H1 (cell line): ENCODE measurements around the gene ADGRV1. TPM values are rescaled to one million over a fixed set of nuclear protein-coding genes. Genes with fewer than 3 reads are reported as not detected.
A peak's percentile ranks its signal among the peaks of the same experiment; 100 is the strongest.

ENCODE experiments used
- CTCF ChIA-PET: fragments of 300-600 bp; sonication (Branson Sonifier 250); formaldehyde crosslinking; loops from one replicate; lab custom pipeline; 2021; ENCODE audit not compliant: partially characterized antibody; lab: Charles Lee
- POLR2A ChIA-PET: fragments of 300-600 bp; sonication (Branson Sonifier 250); formaldehyde crosslinking; loops from one replicate; lab custom pipeline; 2021; ENCODE audit warnings: inconsistent platforms; ENCODE audit not compliant: partially characterized antibody; lab: Charles Lee
- DNase-seq, 2 experiments: peaks; one replicate each; pipeline versions ENCODE4 v3.0.0 to v3.0.0-alpha.2; 2010 to 2022; ENCODE audit warnings: low spot score in 2 of 2, low read depth in 1 of 2, mixed read lengths in 1 of 2
- FAIRE-seq: peaks from 2 replicates; lab custom pipeline; 2011; peaks lifted over from hg19 to GRCh38; lab: Jason Lieb, UNC
- H2AFZ ChIP-seq: 2 replicates; pipeline ENCODE4 v1.8.1; 2012; ENCODE audit warnings: low read length, inconsistent platforms
- H2AK5ac ChIP-seq: 2 replicates; pipeline ENCODE4 v1.6.1; 2013; ENCODE audit warnings: low read depth, low read length
- H2BK120ac ChIP-seq: replicated peaks from 2 replicates; pipeline ENCODE3; 2013; ENCODE audit warnings: low read depth, low read length, inconsistent platforms
- H2BK12ac ChIP-seq: 2 replicates; pipeline ENCODE4 v1.6.1; 2013; ENCODE audit warnings: low read depth, low read length
- H2BK15ac ChIP-seq: 2 replicates; pipeline ENCODE4 v1.6.1; 2013; ENCODE audit warnings: low read length
- H2BK20ac ChIP-seq: 2 replicates; pipeline ENCODE4 v1.6.1; 2013; ENCODE audit warnings: low read length
- H2BK5ac ChIP-seq: 2 replicates; pipeline ENCODE4 v1.6.1; 2013; ENCODE audit warnings: low read depth, low read length
- H3K14ac ChIP-seq: 2 replicates; pipeline ENCODE4 v1.6.1; 2013; ENCODE audit warnings: inconsistent platforms; ENCODE audit not compliant: insufficient read length
- H3K18ac ChIP-seq: 2 replicates; pipeline ENCODE4 v1.6.1; 2013; ENCODE audit warnings: low read length; ENCODE audit errors: extremely low read depth
- H3K23ac ChIP-seq: 2 replicates; pipeline ENCODE4 v1.6.1; 2013; ENCODE audit warnings: inconsistent platforms; ENCODE audit not compliant: insufficient read length
- H3K23me2 ChIP-seq: 2 replicates; pipeline ENCODE4 v1.6.1; 2013; ENCODE audit warnings: low read depth, low read length
- H3K27ac ChIP-seq: 2 replicates; pipeline ENCODE4 v1.6.1; 2011; ENCODE audit warnings: low read depth, low read length, inconsistent platforms
- H3K27me3 ChIP-seq, 4 experiments: replicated peaks in 1 of 4; 1 replicate in 1 of 4; 2 replicates in 3 of 4; pipeline versions ENCODE4 v1.6.1 to v1.8.1; 2011 to 2013; ENCODE audit warnings: low read length in 3 of 4, mild to moderate bottlenecking in 3 of 4, inconsistent platforms in 2 of 4, mixed read lengths in 2 of 4, moderate library complexity in 1 of 4; ENCODE audit not compliant: control insufficient read depth in 3 of 4, insufficient read depth in 3 of 4; ENCODE audit errors: extremely low read depth in 1 of 4
- H3K36me3 ChIP-seq, 4 experiments: 2 replicates each; pipeline versions ENCODE4 v1.6.1 to v1.8.1; 2011 to 2013; ENCODE audit warnings: mild to moderate bottlenecking in 4 of 4, low read length in 3 of 4, moderate library complexity in 2 of 4, control low read depth in 1 of 4, inconsistent platforms in 1 of 4; ENCODE audit not compliant: insufficient read depth in 4 of 4, control insufficient read depth in 2 of 4
- H3K4ac ChIP-seq: replicated peaks from 2 replicates; pipeline ENCODE3; 2013; ENCODE audit warnings: low read length, low read depth, mixed read lengths, inconsistent platforms; ENCODE audit not compliant: insufficient read length
- H3K4me1 ChIP-seq, 4 experiments: replicated peaks in 1 of 4; 1 replicate in 1 of 4; 2 replicates in 3 of 4; pipeline versions ENCODE4 v1.6.1 to v1.8.1; 2011 to 2013; ENCODE audit warnings: low read length in 3 of 4, inconsistent platforms in 2 of 4, mixed read lengths in 1 of 4; ENCODE audit not compliant: insufficient read depth in 4 of 4, control insufficient read depth in 3 of 4
- H3K4me2 ChIP-seq, 2 experiments: 2 replicates each; pipeline versions ENCODE4 v1.6.1 to v1.8.1; 2011 to 2013; ENCODE audit warnings: low read depth in 2 of 2, low read length in 2 of 2, control low read depth in 1 of 2, inconsistent platforms in 1 of 2, mild to moderate bottlenecking in 1 of 2; ENCODE audit not compliant: insufficient read depth in 1 of 2
- H3K4me3 ChIP-seq, 4 experiments: fragments of 200-600, 300-600 bp in 1 of 4; sonication (generic), shearing (Covaris generic), sonication (Bioruptor Twin) in 1 of 4; 2 replicates each; pipeline versions ENCODE4 v1.5.1 to v1.8.1; 2011 to 2016; ENCODE audit warnings: low read length in 4 of 4, low read depth in 3 of 4, control low read depth in 2 of 4, inconsistent platforms in 2 of 4, mild to moderate bottlenecking in 2 of 4, mixed read lengths in 1 of 4, moderate library complexity in 1 of 4; ENCODE audit not compliant: insufficient read depth in 2 of 4; ENCODE audit errors: extremely low read depth in 1 of 4
- H3K56ac ChIP-seq: replicated peaks from 2 replicates; pipeline ENCODE3; 2013; ENCODE audit warnings: low read depth, mild to moderate bottlenecking, mixed read lengths, low read length, inconsistent platforms; ENCODE audit not compliant: insufficient read length
- H3K79me1 ChIP-seq: 2 replicates; pipeline ENCODE4 v1.6.1; 2013; ENCODE audit warnings: low read depth, low read length, control low read depth
- H3K79me2 ChIP-seq, 2 experiments: 2 replicates each; pipeline versions ENCODE4 v1.6.1 to v1.8.1; 2012 to 2013; ENCODE audit warnings: low read length in 2 of 2, mild to moderate bottlenecking in 2 of 2, inconsistent platforms in 1 of 2; ENCODE audit not compliant: insufficient read depth in 2 of 2, control insufficient read depth in 1 of 2
- H3K9ac ChIP-seq, 4 experiments: replicated peaks in 1 of 4; 1 replicate in 1 of 4; 2 replicates in 3 of 4; pipeline versions ENCODE4 v1.6.1 to v1.8.1; 2011 to 2013; ENCODE audit warnings: low read depth in 3 of 4, low read length in 3 of 4, control low read depth in 2 of 4, mild to moderate bottlenecking in 2 of 4, moderate library complexity in 2 of 4, inconsistent platforms in 1 of 4; ENCODE audit errors: extremely low read depth in 1 of 4
- H3K9me3 ChIP-seq, 2 experiments: 2 replicates each; pipeline versions ENCODE4 v1.6.1 to v1.8.1; 2012 to 2013; ENCODE audit warnings: mild to moderate bottlenecking in 2 of 2, moderate library complexity in 2 of 2, control low read depth in 1 of 2, inconsistent platforms in 1 of 2, low read depth in 1 of 2, low read length in 1 of 2, mixed read lengths in 1 of 2; ENCODE audit not compliant: insufficient read depth in 2 of 2
- H4K20me1 ChIP-seq, 2 experiments: replicated peaks in 1 of 2; 2 replicates each; pipeline versions ENCODE3 to v1.8.1; 2011 to 2013; ENCODE audit warnings: inconsistent platforms in 2 of 2, low read length in 2 of 2, mild to moderate bottlenecking in 1 of 2; ENCODE audit not compliant: insufficient read depth in 2 of 2, control insufficient read depth in 1 of 2
- H4K5ac ChIP-seq: 2 replicates; pipeline ENCODE4 v1.6.1; 2013; ENCODE audit warnings: low read length, low read depth, mixed read lengths, inconsistent platforms; ENCODE audit not compliant: insufficient read length
- H4K8ac ChIP-seq: 2 replicates; pipeline ENCODE4 v1.8.0; 2013; ENCODE audit warnings: mild to moderate bottlenecking, moderate library complexity, low read length, inconsistent platforms; ENCODE audit not compliant: insufficient read depth; ENCODE audit errors: extremely low read depth
- H4K91ac ChIP-seq: replicated peaks from 2 replicates; pipeline ENCODE3; 2013; ENCODE audit warnings: low read length, mixed read lengths, inconsistent platforms; ENCODE audit not compliant: insufficient read length
- CEBPB ChIP-seq: IDR thresholded peaks from 2 replicates; pipeline ENCODE4 v1.6.1; 2012; ENCODE audit warnings: low read depth, low read length
- GTF2F1 ChIP-seq: IDR thresholded peaks from 2 replicates; pipeline ENCODE4 v1.6.1; 2012; ENCODE audit warnings: low read depth, low read length, improper control_type of control experiment, borderline replicate concordance
- JUN ChIP-seq: IDR thresholded peaks from 2 replicates; pipeline ENCODE4 v1.6.1; 2011; ENCODE audit warnings: low read depth, mild to moderate bottlenecking, improper control_type of control experiment, low read length
- KDM4A ChIP-seq: IDR thresholded peaks from one replicate; pipeline ENCODE4 v1.7.1; 2012; ENCODE audit warnings: low read depth, mild to moderate bottlenecking, moderate library complexity, low read length, inconsistent platforms; ENCODE audit not compliant: severe bottlenecking
- POLR2AphosphoS5 ChIP-seq: IDR thresholded peaks from 2 replicates; pipeline ENCODE4 v1.6.1; 2011; ENCODE audit warnings: low read depth, low read length
- RBBP5 ChIP-seq: IDR thresholded peaks from 2 replicates; pipeline ENCODE4 v1.7.1; 2012; ENCODE audit warnings: low read depth, mild to moderate bottlenecking, inconsistent platforms, low read length, moderate library complexity, borderline replicate concordance
- SIRT6 ChIP-seq: IDR thresholded peaks from one replicate; pipeline ENCODE4 v1.7.1; 2012; ENCODE audit warnings: low read length, inconsistent platforms
- SP2 ChIP-seq: IDR thresholded peaks from 2 replicates; pipeline ENCODE4 v1.6.1; 2012; ENCODE audit warnings: mild to moderate bottlenecking, low read length, inconsistent platforms
- SUZ12 ChIP-seq: fragments of 200-600 bp; sonication (generic); IDR thresholded peaks from 2 replicates; pipeline ENCODE4 v1.6.1; 2012; ENCODE audit warnings: mild to moderate bottlenecking, inconsistent platforms, low read length, moderate library complexity, mixed read lengths
- WGBS, 2 experiments: shearing (Covaris generic) in 1 of 2; methylation state at CpG; one replicate each; pipeline versions ENCODE4 v1.1.6 to v1.1.7; 2013 to 2015; ENCODE audit warnings: low lambda C conversion rate in 2 of 2, mixed read lengths in 2 of 2, inconsistent platforms in 1 of 2, low coverage in 1 of 2, missing lambda C conversion rate in 1 of 2; ENCODE audit not compliant: insufficient replicate concordance in 2 of 2, insufficient coverage in 1 of 2, insufficient read length in 1 of 2; ENCODE audit errors: extremely low coverage in 1 of 2, missing lambda C conversion rate in 1 of 2; 5-methylcytosine and 5-hydroxymethylcytosine counted together
- polyA plus RNA-seq, 7 experiments: library from polyadenylated mRNA; depleted of rRNA in 3 of 7; stranded (reverse) in 5 of 7; unstranded in 2 of 7; fragments of >200 nt in 5 of 7; fragments of 200-250 nt in 2 of 7; gene quantifications; 1 replicate in 5 of 7; 2 replicates in 1 of 7; 4 replicates in 1 of 7; pipeline versions ENCODE4 v1.2.1 to v1.2.3, GENCODE V29; 2011 to 2013; ENCODE audit warnings: missing spikeins in 2 of 7, mixed read lengths in 2 of 7
- total RNA-seq: library from RNA; stranded (reverse); fragmentation: NEBNext Ultra II Directional; extraction: Animal tissue kit (Norgen Biotek cat#: 25700); gene quantifications from 2 replicates; pipeline ENCODE4 v1.2.1, GENCODE V29; 2021
- TF ChIP-seq, protein P1 (sequence below): IDR thresholded peaks from 2 replicates; pipeline ENCODE4 v1.6.1; 2012; ENCODE audit warnings: inconsistent platforms
- TF ChIP-seq, protein P2 (sequence below): IDR thresholded peaks from 2 replicates; pipeline ENCODE4 v1.6.1; 2011; ENCODE audit warnings: low read length, improper control_type of control experiment

The ADGRV1 gene
- total and polyA plus RNA-seq, 2 of the 8 experiments (the other 6 are each of a cell fraction or from before 2014, with no cell fraction given) = 53.1 to 62.2 TPM

DNA sequence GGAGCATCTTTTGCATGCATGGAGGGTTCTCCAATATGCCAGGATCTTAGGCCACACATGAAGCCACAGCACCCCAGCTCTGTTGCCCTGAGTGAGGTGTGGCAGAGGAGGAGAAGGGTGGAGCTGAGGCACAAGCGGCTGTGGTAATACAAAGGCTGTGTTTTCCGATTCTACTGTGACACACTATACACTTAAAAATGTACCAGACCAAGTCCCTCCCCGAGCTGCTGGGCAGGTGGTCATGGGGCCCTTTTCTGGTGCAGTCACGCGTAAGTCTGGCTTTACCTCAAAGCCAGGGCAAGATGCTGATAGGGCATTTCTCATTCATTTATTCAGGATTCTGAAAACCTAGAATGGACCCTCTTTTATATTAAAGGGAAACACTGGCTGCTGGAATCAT lies 3.7 kb downstream of the ADGRV1 start:
- Histone ChIP-seq H3K4me2 (peak overlapping the region; percentile 60 to 98), H3K4me3 (peak overlapping the region in 1 of 4 experiments; percentile 96; a peak in 2 of 8 replicates), H2AK5ac (no peak overlapping the region), H3K9ac (no peak overlapping the region), H2BK20ac (no peak overlapping the region), H2BK120ac (no peak overlapping the region), H3K4me1 (peaks cover 0 to 24% (median 12%) of the 10 kb centered on the region in 4 experiments; a peak in 6 of 7 replicates), H2BK15ac (no peak overlapping the region), H3K23me2 (peaks cover 5% of the 10 kb centered on the region; the same call in 1 of the 2 replicates), H3K27me3 (no peaks in the 10 kb centered on the region), H3K18ac (peak overlapping the region; percentile 17; the same call in 1 of the 2 replicates), H3K4ac (no peak overlapping the region), H2BK12ac (no peak overlapping the region; the same call in 1 of the 2 replicates), H3K56ac (no peak overlapping the region), H4K8ac (no peak overlapping the region), H4K20me1 (peaks cover 0 to 2% of the 10 kb centered on the region in 2 experiments), H3K9me3 (no peaks in the 10 kb centered on the region), H2AFZ (no peak overlapping the region), H3K79me2 (peaks cover 0 to 80% of the 10 kb centered on the region in 2 experiments; a peak in 3 of 4 replicates), H4K5ac (peak overlapping the region; percentile 51), H3K79me1 (no peaks in the 10 kb centered on the region), H4K91ac (peak overlapping the region; percentile 41), H3K14ac (no peak overlapping the region), H3K23ac (no peak overlapping the region), H3K36me3 (no peaks in the 10 kb centered on the region), H2BK5ac (no peak overlapping the region), H3K27ac (0 out of 2 replicates have a peak overlapping the region, but pooled peaks have one; percentile 29)
- WGBS, 2 experiments = 36% methylated on average over 5 of the region's 5 CpGs; no CpG with 5 or more reads in 1 of the 2 experiments
- ChIA-PET POLR2A (interaction anchor here (1.0 to 1.5 kb wide), 6 partner anchors 9 to 89 kb away, joined by 3 to 6 read pairs (median 3); partner anchors contain the start of genes MBLAC2 and POLR3G), CTCF (interaction anchor here (0.6 to 2.3 kb wide), 5 partner anchors 18 to 91 kb away, joined by 3 to 6 read pairs (median 4); no protein-coding TSS in a partner anchor)
- no peak for DNase-seq
- TF ChIP-seq SP2 (no peak), CEBPB (no peak), KDM4A (no peak), SIRT6 (no peak), RBBP5 (no peak), GTF2F1 (no peak), JUN (no peak), POLR2AphosphoS5 (no peak), SUZ12 (no peak)
- TF ChIP-seq, protein P1, sequence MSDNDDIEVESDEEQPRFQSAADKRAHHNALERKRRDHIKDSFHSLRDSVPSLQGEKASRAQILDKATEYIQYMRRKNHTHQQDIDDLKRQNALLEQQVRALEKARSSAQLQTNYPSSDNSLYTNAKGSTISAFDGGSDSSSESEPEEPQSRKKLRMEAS = no peak
- TF ChIP-seq, protein P2, sequence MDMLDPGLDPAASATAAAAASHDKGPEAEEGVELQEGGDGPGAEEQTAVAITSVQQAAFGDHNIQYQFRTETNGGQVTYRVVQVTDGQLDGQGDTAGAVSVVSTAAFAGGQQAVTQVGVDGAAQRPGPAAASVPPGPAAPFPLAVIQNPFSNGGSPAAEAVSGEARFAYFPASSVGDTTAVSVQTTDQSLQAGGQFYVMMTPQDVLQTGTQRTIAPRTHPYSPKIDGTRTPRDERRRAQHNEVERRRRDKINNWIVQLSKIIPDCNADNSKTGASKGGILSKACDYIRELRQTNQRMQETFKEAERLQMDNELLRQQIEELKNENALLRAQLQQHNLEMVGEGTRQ = no peak
- TF ChIP-seq, all 59 proteins: peak for 0
- no peak for FAIRE-seq
